ENCODE data around the gene C14orf132.

The C14orf132 gene

DNA sequence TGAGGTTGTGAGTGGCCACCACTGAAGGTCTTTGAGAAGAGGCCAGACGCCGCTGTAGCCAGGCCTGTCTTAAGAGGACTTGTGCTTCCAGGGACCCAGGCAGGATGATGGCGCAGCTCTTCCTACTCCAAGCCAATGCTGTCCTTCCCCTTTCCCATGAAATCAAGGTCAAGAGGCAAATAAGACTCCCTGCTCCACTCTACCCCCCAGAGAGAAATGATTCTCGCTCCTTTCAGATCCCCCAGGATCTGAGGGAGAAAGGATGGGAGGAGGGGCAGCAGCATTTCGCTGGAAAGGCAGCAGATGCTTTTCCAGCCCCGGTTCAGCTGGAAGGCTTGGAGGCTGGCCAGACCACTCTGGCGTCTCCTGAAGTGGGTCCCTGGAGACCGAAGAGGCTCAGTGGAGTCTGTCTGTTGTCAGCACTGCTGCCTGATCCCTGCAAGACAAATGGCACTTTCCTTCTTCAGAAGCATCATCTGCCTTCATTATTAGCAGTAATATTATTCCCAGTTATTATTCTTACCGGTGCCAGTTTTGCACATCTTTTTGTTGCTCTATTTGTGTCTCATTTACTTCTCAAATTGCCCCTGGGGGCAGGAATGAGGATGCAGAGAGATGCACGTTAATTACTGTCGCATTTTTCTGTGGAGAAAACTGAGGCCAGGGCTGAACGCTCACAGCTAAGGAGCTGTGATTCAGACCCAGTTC is 51.4 kb downstream of the C14orf132 start:
- Histone ChIP-seq H3K36me3 (ENCODE audit: insufficient read depth, low read length) (no peaks in the 10 kb centered on the region), H2AFZ (ENCODE audit: low read length) (no peak overlapping the region), H3K9me3 (ENCODE audit: low read length) (no peaks in the 10 kb centered on the region), H3K9ac (ENCODE audit: low read length) (no peak overlapping the region), H3F3A (ENCODE audit: insufficient read depth, low read length) (no peaks in the 10 kb centered on the region), H3K9me2 (ENCODE audit: low read depth, low read length) (no peaks in the 10 kb centered on the region), H3K4me1 (ENCODE audit: insufficient read depth, low read length, severe bottlenecking) (no peaks in the 10 kb centered on the region), H3K79me2 (ENCODE audit: insufficient read depth, low read length) (no peaks in the 10 kb centered on the region), H3K27me3 (ENCODE audit: insufficient read depth, low read length) (no peaks in the 10 kb centered on the region; the same call in 1 of the 2 replicates), H4K20me1 (ENCODE audit: insufficient read depth, low read length) (no peaks in the 10 kb centered on the region), H3K27ac (ENCODE audit: low read depth, low read length, poor library complexity, severe bottlenecking) (no peak overlapping the region), H3K4me2 (ENCODE audit: low read length) (no peak overlapping the region), H3K4me3 (ENCODE audit: low read depth, low read length, poor library complexity, severe bottlenecking) (no peak overlapping the region)
- TF ChIP-seq, protein P1, sequence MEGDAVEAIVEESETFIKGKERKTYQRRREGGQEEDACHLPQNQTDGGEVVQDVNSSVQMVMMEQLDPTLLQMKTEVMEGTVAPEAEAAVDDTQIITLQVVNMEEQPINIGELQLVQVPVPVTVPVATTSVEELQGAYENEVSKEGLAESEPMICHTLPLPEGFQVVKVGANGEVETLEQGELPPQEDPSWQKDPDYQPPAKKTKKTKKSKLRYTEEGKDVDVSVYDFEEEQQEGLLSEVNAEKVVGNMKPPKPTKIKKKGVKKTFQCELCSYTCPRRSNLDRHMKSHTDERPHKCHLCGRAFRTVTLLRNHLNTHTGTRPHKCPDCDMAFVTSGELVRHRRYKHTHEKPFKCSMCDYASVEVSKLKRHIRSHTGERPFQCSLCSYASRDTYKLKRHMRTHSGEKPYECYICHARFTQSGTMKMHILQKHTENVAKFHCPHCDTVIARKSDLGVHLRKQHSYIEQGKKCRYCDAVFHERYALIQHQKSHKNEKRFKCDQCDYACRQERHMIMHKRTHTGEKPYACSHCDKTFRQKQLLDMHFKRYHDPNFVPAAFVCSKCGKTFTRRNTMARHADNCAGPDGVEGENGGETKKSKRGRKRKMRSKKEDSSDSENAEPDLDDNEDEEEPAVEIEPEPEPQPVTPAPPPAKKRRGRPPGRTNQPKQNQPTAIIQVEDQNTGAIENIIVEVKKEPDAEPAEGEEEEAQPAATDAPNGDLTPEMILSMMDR (IDR thresholded peaks at IDR 0.05; ENCODE audit: low read length), result no peak
- no peak for TF ChIP-seq EZH2 (IDR thresholded peaks at IDR 0.05; ENCODE audit: borderline replicate concordance, low read length)

DNA sequence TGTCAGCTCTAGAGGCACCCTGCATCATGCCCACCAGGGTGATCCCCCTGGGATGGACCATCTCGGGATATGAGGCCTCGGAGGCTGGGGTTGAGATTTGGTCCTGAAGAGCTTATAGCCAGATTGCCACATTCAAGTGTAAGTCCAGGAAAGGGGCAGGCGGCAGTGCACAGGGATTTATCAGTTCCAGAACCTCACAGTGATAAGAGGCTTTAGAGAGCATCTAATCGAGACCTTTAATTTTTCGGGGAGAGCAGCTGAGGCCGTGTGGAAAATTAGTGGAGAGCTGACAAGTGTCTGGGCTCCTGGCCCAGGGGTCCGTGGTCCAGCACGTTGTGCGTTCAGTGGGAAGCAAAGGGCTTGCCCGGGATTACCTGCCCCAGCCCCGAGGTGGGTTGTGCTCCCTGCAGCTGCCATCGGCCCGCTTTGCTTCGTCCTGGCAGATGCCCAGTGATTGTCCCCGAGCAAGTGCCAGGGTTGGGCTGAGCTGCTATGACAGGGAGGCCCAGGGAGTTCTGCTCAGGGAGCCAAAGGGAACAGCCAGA is 52.1 kb downstream of the C14orf132 start:
- no peak overlapping the region for H3K9ac ChIP-seq (ENCODE audit: low read length)
- no peak overlapping the region for H2AFZ ChIP-seq (ENCODE audit: low read length)
- no peak overlapping the region for H3K4me2 ChIP-seq (ENCODE audit: low read length)
- H3K9me2 ChIP-seq (ENCODE audit: low read depth, low read length), result no peaks in the 10 kb centered on the region
- H3K9me3 ChIP-seq (ENCODE audit: low read length), result no peaks in the 10 kb centered on the region
- no peaks in the 10 kb centered on the region for H3K36me3 ChIP-seq (ENCODE audit: insufficient read depth, low read length)
- H4K20me1 ChIP-seq (ENCODE audit: insufficient read depth, low read length), result no peaks in the 10 kb centered on the region
- TF ChIP-seq, protein P1 (IDR thresholded peaks at IDR 0.05; ENCODE audit: low read length), result no peak
- TF ChIP-seq EZH2 (IDR thresholded peaks at IDR 0.05; ENCODE audit: borderline replicate concordance, low read length), result no peak
- H3K27me3 ChIP-seq (ENCODE audit: insufficient read depth, low read length), result no peaks in the 10 kb centered on the region; the same call in 1 of the 2 replicates
- no peak overlapping the region for H3K4me3 ChIP-seq (ENCODE audit: low read depth, low read length, poor library complexity, severe bottlenecking)
- H3K79me2 ChIP-seq (ENCODE audit: insufficient read depth, low read length), result no peaks in the 10 kb centered on the region
- no peaks in the 10 kb centered on the region for H3K4me1 ChIP-seq (ENCODE audit: insufficient read depth, low read length, severe bottlenecking)
- no peaks in the 10 kb centered on the region for H3F3A ChIP-seq (ENCODE audit: insufficient read depth, low read length)
- H3K27ac ChIP-seq (ENCODE audit: low read depth, low read length, poor library complexity, severe bottlenecking), result no peak overlapping the region

DNA sequence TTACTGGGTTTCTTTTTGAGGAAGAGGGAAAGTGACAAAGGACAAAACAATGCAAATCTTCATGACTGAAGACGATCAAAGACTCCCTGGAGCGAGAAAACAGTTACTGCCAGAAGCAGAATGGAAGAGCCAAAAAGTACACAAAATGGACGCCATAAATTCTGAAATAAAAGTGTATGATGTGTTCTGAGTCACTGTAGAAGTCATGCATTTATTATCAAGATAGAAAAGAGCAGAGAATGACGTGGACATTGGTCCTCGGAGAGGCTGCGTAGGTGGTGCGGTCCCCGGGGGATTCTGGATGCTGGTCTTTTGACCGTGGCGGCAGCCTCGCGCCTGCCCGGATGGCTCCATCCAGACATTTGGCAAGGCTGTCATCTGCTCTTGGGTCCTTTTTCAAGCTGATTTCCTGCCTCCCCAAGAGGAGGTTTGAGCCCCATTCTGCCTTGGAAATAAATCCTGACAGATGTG is 52.8 kb downstream of the C14orf132 start:
- H3K9me2 ChIP-seq (ENCODE audit: low read depth, low read length), result no peaks in the 10 kb centered on the region
- TF ChIP-seq, protein P1 (IDR thresholded peaks at IDR 0.05; ENCODE audit: low read length), result no peak
- no peak for TF ChIP-seq EZH2 (IDR thresholded peaks at IDR 0.05; ENCODE audit: borderline replicate concordance, low read length)
- H3K27me3 ChIP-seq (ENCODE audit: insufficient read depth, low read length), result no peaks in the 10 kb centered on the region; the same call in 1 of the 2 replicates
- no peak overlapping the region for H3K9ac ChIP-seq (ENCODE audit: low read length)
- no peaks in the 10 kb centered on the region for H3K9me3 ChIP-seq (ENCODE audit: low read length)
- no peak overlapping the region for H3K4me2 ChIP-seq (ENCODE audit: low read length)
- H3K4me3 ChIP-seq (ENCODE audit: low read depth, low read length, poor library complexity, severe bottlenecking), result no peak overlapping the region
- no peaks in the 10 kb centered on the region for H3K79me2 ChIP-seq (ENCODE audit: insufficient read depth, low read length)
- H3K36me3 ChIP-seq (ENCODE audit: insufficient read depth, low read length), result no peaks in the 10 kb centered on the region
- H4K20me1 ChIP-seq (ENCODE audit: insufficient read depth, low read length), result no peaks in the 10 kb centered on the region
- H3K27ac ChIP-seq (ENCODE audit: low read depth, low read length, poor library complexity, severe bottlenecking), result no peak overlapping the region
- H3F3A ChIP-seq (ENCODE audit: insufficient read depth, low read length), result no peaks in the 10 kb centered on the region
- no peaks in the 10 kb centered on the region for H3K4me1 ChIP-seq (ENCODE audit: insufficient read depth, low read length, severe bottlenecking)
- no peak overlapping the region for H2AFZ ChIP-seq (ENCODE audit: low read length)
